GM18873 (cell line): ENCODE data around the gene STAT4.

ENCODE experiments used
- ATAC-seq: cut with Tn5 transposase; IDR thresholded peaks from one replicate; pipeline ENCODE4 v1.9.1; 2021; ENCODE audit warnings: mild to moderate bottlenecking, moderate library complexity, moderate number of reproducible peaks; ENCODE audit not compliant: unreplicated experiment, low FRiP score

STAT4 gene

GRCh38 chr2:191176801-191177438, 26.1 kb upstream of the STAT4 start:
- ATAC-seq: no peak

- no peak for ATAC-seq
Observed at GRCh38 chr2:191176305-191176704, 25.5 kb upstream of the STAT4 start.

DNA sequence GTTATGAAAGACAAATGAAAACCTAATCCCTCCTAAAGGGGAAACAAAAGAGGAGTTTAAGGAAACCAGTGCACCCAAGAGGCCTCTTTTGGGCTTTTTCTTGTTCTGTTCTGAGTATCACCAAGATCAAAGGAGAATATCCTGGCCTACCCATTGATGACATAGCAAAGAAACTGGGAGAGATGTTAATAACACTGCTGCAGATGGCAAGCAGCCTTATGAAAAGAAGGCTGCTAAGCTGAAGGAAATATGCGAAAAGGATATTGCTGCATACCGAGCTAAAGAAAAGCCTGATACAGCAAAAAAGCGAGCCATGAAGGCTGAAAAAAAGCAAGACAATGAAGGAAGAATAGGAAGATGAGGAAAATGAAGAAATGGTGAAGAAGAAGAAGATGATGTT, 23.6 kb upstream of the STAT4 start:
- ATAC-seq: no peak

- no peak for ATAC-seq
Observed at GRCh38 chr2:191173206-191173605, 22.4 kb upstream of the STAT4 start.

GRCh38 chr2:191171708-191172355, 21.0 kb upstream of the STAT4 start:
- no peak for ATAC-seq

- ATAC-seq: no peak
Observed at GRCh38 chr2:191171286-191171685, 20.5 kb upstream of the STAT4 start.

GRCh38 chr2:191170773-191171172, 20.0 kb upstream of the STAT4 start:
- no peak for ATAC-seq

GRCh38 chr2:191170301-191170636, 19.5 kb upstream of the STAT4 start:
- no peak for ATAC-seq

- no peak for ATAC-seq
Observed at GRCh38 chr2:191169456-191170300, 18.9 kb upstream of the STAT4 start.

DNA sequence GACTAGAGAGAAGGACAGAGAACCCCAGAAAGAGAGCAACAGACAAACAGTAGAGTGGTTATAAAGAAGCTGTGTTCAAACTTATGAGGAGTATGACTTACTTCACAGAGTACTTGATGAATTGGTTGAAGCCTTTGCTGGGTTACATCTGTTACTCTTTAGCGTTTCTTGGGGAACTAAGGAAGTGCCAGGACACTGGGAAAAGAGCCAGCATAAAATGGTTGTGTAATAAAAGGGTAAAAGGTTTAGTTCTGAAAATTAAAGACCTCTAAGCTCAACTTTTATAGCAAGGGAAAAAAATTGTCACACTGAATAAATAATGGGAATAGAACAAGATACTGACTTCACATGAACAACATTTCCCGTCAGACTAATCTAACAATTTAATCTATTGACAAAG, 17.0 kb upstream of the STAT4 start:
- no peak for ATAC-seq

DNA sequence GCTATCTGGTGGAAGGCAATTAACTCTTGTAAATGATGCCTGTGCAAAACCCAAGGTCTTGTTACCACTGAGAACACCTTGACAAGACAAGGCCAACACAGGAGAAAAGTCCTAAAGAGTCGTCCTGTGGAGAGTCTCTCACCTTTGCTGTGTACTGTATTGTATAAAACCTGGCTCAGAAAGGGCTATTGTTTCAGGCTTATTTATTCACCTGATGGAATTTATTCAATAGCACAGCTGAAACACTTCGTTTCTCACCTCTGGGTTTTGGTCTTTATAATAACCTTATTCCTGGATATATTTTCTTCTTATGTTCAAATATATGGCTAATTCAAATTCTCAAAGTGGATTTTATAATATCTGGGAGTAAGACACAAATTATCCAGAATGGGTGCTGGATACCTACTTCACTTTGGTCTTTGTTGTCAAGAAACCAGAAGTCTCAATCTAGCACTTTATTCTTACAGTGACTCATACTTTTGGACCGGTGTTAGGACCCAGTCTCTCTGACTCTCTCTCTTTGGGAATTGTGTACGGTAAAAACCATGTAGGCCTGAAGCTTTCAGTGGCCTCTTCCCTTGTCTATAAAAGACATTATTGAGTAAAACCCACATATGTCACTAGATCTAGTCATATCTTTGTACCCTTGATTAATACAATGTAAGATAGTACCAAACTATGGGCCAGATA, 16.1 kb upstream of the STAT4 start:
- no peak for ATAC-seq

- ATAC-seq: no peak
Observed at GRCh38 chr2:191166111-191166755, 15.4 kb upstream of the STAT4 start.

GRCh38 chr2:191165176-191165643, 14.4 kb upstream of the STAT4 start:
- peak; percentile 52 for ATAC-seq

DNA sequence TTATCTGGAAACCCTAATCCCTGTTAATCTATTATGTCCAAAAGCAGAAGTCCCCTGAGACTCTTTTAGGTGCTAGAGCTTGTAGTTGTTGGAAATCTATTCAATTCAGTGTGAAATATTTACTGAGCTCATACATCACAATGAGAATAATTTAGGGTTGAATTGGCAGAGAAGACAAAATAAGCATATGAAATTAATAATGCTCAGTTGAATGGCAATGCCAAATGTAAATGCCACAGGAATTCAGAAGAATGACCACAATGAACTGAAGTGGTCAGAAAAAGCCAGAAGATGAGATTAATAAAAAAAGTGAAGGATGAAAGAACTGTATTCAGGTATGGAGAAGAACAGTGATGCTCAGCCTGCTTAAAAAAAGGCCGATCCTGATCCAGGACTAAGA, 8.0 kb upstream of the STAT4 start:
- no peak for ATAC-seq

GRCh38 chr2:191158193-191158592, 7.4 kb upstream of the STAT4 start:
- no peak for ATAC-seq

GRCh38 chr2:191155608-191156071, 4.8 kb upstream of the STAT4 start:
- ATAC-seq: peak; percentile 37

GRCh38 chr2:191153716-191154115, 2.9 kb upstream of the STAT4 start:
- ATAC-seq: no peak

DNA sequence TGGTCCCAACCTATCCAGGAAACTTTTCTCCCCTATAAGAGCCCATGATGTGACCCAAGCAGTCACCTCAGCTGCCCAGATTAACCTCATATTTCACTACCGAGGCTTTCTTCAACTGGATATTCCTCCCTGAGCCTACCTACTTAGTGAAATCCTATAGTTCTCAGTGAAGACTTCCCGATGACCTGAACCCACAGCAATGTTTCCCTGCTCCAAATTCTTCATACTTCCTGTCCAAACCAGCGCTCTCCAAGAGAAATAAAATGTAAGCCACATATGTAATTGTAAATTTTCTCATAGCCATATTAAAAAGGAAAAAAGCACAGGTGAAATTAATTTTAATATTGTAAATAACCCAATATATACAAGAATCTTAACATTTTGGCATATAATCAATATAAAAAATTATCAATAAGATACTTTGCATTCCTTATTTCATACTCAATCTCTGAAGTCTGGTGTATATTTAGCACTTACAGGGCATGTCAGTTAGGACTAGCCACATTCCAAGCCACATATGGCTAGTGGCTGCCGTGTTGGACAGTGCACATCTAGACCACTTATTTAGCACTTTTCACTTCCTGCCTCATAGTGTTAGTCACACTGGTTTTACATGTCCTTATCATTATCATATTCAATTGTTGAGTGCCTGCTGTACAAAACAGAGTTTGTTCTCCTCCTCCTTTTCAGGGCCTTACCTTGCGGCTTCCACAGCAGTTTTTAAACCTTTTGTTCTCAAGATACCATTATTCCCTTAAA, 1.9 kb upstream of the STAT4 start:
- ATAC-seq: no peak

DNA sequence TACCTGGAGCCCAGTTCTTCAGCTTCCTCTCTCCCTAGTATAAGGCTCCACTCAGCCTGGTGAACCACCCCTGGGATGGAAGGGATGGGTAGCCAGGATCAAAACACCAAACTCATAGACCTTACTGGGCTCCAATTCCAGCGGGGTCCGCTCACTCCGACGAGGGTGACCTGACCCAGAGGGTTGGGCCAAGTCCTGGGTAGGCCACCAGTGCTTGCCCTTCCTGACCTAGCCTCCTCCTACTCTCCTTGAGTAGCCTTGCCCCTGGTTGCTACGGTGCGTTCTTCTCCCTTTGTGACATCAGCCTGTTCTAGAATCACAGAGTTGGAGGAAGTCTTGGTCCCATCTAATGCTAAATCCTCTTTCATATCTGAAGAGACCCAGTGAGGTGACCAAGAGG, 537 bp upstream of the STAT4 start:
- no peak for ATAC-seq

- peak; percentile 9 for ATAC-seq
Observed at GRCh38 chr2:191150230-191150599, 579 bp downstream of the STAT4 start.
